HepG2 (cell line): ENCODE data around the gene TNP1. TPM values are rescaled to one million over a fixed set of nuclear protein-coding genes. Genes with fewer than 3 reads are reported as not detected.

Experiments
- ATAC-seq: fragments of 200-7000 bp; cut with Tn5 transposase; 3 replicates; pipeline ENCODE4 v1.9.1; 2020; ENCODE audit warnings: mild to moderate bottlenecking, moderate library complexity
- BruUV-seq: library from RNA; stranded (reverse); fragments of 400-500 nt; replicated peaks from 2 replicates; lab custom pipeline; 2021; lab: Mats Ljungman, UMichigan
- CTCF ChIA-PET: fragments of 300-600 bp; formaldehyde crosslinking; extraction: SDS; loops from one replicate; lab custom pipeline; 2021; ENCODE audit warnings: low total read pairs, inconsistent platforms, low intra/inter-chr PET ratio; lab: Yijun Ruan, JAX
- POLR2A ChIA-PET: fragments of 350-600 bp; sonication (Branson Sonifier 250); formaldehyde crosslinking; loops from one replicate; lab custom pipeline; 2020; ENCODE audit warnings: antibody characterized with exemption, inconsistent platforms; lab: Yijun Ruan, JAX
- DNase-seq: peaks from one replicate; pipeline ENCODE4 v3.0.0-alpha.2; 2015; ENCODE audit warnings: low spot score
- FAIRE-seq: peaks from 3 replicates; lab custom pipeline; 2011; peaks lifted over from hg19 to GRCh38; lab: Jason Lieb, UNC
- H2AFZ ChIP-seq: one replicate; pipeline ENCODE4 v1.6.1; 2011; ENCODE audit warnings: low read length, inconsistent platforms
- H3K27ac ChIP-seq: fragments of 300-600 bp; 3 replicates; pipeline ENCODE4 v1.8.0; 2011; ENCODE audit warnings: mixed run types, mild to moderate bottlenecking, mixed read lengths, low read length, inconsistent platforms; ENCODE audit not compliant: insufficient read depth; ENCODE audit errors: extremely low read length
- H3K27me3 ChIP-seq, 2 experiments: fragments of 200-600 bp in 1 of 2; 2 replicates in 1 of 2; 3 replicates in 1 of 2; pipeline versions ENCODE4 v1.6.0 to v1.8.0; 2011; ENCODE audit warnings: low read length in 2 of 2, mild to moderate bottlenecking in 2 of 2, moderate library complexity in 2 of 2, inconsistent platforms in 1 of 2; ENCODE audit not compliant: insufficient read depth in 2 of 2, control insufficient read depth in 1 of 2
- H3K36me3 ChIP-seq, 2 experiments: fragments of 200-600 bp in 1 of 2; replicated peaks in 1 of 2; 2 replicates in 1 of 2; 3 replicates in 1 of 2; pipeline versions ENCODE4 v1.5.1 to v1.8.0; 2011; ENCODE audit warnings: low read length in 2 of 2, inconsistent platforms in 1 of 2; ENCODE audit not compliant: insufficient read depth in 2 of 2, control insufficient read depth in 1 of 2
- H3K4me1 ChIP-seq: 2 replicates; pipeline ENCODE4 v1.5.1; 2012; ENCODE audit warnings: low read length, inconsistent platforms; ENCODE audit not compliant: insufficient read depth
- H3K4me2 ChIP-seq: 2 replicates; pipeline ENCODE4 v1.6.0; 2011; ENCODE audit warnings: low read depth, low read length, inconsistent platforms
- H3K4me3 ChIP-seq, 3 experiments: fragments of 200-600 bp in 1 of 3; sonication (generic), shearing (Covaris generic) in 1 of 3; replicated peaks in 1 of 3; 2 replicates each; pipeline ENCODE4 v1.5.1; 2011 to 2016; ENCODE audit warnings: low read length in 3 of 3, inconsistent platforms in 2 of 3, low read depth in 2 of 3, mild to moderate bottlenecking in 2 of 3, control low read depth in 1 of 3, mixed read lengths in 1 of 3; ENCODE audit not compliant: insufficient read depth in 1 of 3
- H3K79me2 ChIP-seq: one replicate; pipeline ENCODE4 v1.6.1; 2011; ENCODE audit warnings: low read length, inconsistent platforms; ENCODE audit not compliant: insufficient read depth
- H3K9ac ChIP-seq: 2 replicates; pipeline ENCODE4 v1.6.0; 2011; ENCODE audit warnings: mild to moderate bottlenecking, low read depth, low read length, inconsistent platforms; ENCODE audit not compliant: insufficient read depth
- H3K9me3 ChIP-seq: 2 replicates; pipeline ENCODE4 v1.5.1; 2012; ENCODE audit warnings: mild to moderate bottlenecking, low read length
- H4K20me1 ChIP-seq: 2 replicates; pipeline ENCODE4 v1.6.0; 2011; ENCODE audit warnings: inconsistent platforms, mild to moderate bottlenecking, low read length, moderate library complexity; ENCODE audit not compliant: insufficient read depth
- CHD4 ChIP-seq: fragments of 200-600 bp; sonication (generic); IDR thresholded peaks from 2 replicates; pipeline ENCODE4 v1.7.0; 2017; ENCODE audit warnings: mild to moderate bottlenecking, low read length, borderline replicate concordance
- FOXP4 ChIP-seq: sonication (generic); formaldehyde crosslinking; IDR thresholded peaks from 2 replicates; pipeline ENCODE4 v1.4.0; 2020; ENCODE audit warnings: missing genetic modification reagents
- HNF4A ChIP-seq: sonication (generic); formaldehyde crosslinking; IDR thresholded peaks from 2 replicates; pipeline ENCODE4 v1.4.0; 2020; ENCODE audit warnings: missing genetic modification reagents
- IRF2 ChIP-seq: IDR thresholded peaks from 2 replicates; pipeline ENCODE4 v1.6.1; 2018; ENCODE audit warnings: missing genetic modification reagents, missing compliant biosample characterization
- MTA1 ChIP-seq: sonication (generic); formaldehyde crosslinking; IDR thresholded peaks from 2 replicates; pipeline ENCODE4 v1.4.0; 2020; ENCODE audit warnings: missing genetic modification reagents, mild to moderate bottlenecking, borderline replicate concordance
- NONO ChIP-seq, 2 experiments: fragments of 450-650 bp in 1 of 2; sonication (generic) in 1 of 2; formaldehyde crosslinking in 1 of 2; IDR thresholded peaks in 1 of 2; conservative IDR thresholded peaks in 1 of 2; 2 replicates each; pipeline versions ENCODE4 v1.6.1 to v1.8.0; 2017 to 2022; ENCODE audit warnings: mild to moderate bottlenecking in 1 of 2, missing genetic modification reagents in 1 of 2, moderate library complexity in 1 of 2
- PTBP1 ChIP-seq: fragments of 200-400 bp; formaldehyde crosslinking; IDR thresholded peaks from 2 replicates; pipeline ENCODE4 v1.6.1; 2018; ENCODE audit warnings: low read length, low read depth; ENCODE audit not compliant: poor library complexity, severe bottlenecking
- TRAFD1 ChIP-seq: sonication (generic); formaldehyde crosslinking; IDR thresholded peaks from 2 replicates; pipeline ENCODE4 v1.5.1; 2020; ENCODE audit warnings: missing genetic modification reagents, mild to moderate bottlenecking, borderline replicate concordance
- WIZ ChIP-seq: sonication (generic); formaldehyde crosslinking; IDR thresholded peaks from 2 replicates; pipeline ENCODE4 v1.5.1; 2020; ENCODE audit warnings: mild to moderate bottlenecking, missing genetic modification reagents
- ZC3H4 ChIP-seq: sonication (generic); formaldehyde crosslinking; IDR thresholded peaks from 2 replicates; pipeline ENCODE4 v1.4.0; 2020; ENCODE audit warnings: missing genetic modification reagents, borderline replicate concordance
- ZNF160 ChIP-seq: sonication (generic); formaldehyde crosslinking; IDR thresholded peaks from 2 replicates; pipeline ENCODE4 v1.8.0; 2022; ENCODE audit warnings: mild to moderate bottlenecking, inconsistent platforms, missing genetic modification reagents
- ZNF235 ChIP-seq: sonication (generic); formaldehyde crosslinking; IDR thresholded peaks from 2 replicates; pipeline ENCODE4 v1.8.1; 2023; ENCODE audit warnings: mild to moderate bottlenecking, missing genetic modification reagents, borderline replicate concordance
- ZNF253 ChIP-seq: sonication (generic); formaldehyde crosslinking; IDR thresholded peaks from 2 replicates; pipeline ENCODE4 v1.8.0; 2022; ENCODE audit warnings: mild to moderate bottlenecking, missing genetic modification reagents, borderline replicate concordance
- ZNF44 ChIP-seq: sonication (generic); formaldehyde crosslinking; IDR thresholded peaks from 2 replicates; pipeline ENCODE4 v1.5.1; 2020; ENCODE audit warnings: mild to moderate bottlenecking, missing genetic modification reagents
- ZNF564 ChIP-seq: sonication (generic); formaldehyde crosslinking; IDR thresholded peaks from 2 replicates; pipeline ENCODE4 v1.8.1; 2023; ENCODE audit warnings: mild to moderate bottlenecking, missing genetic modification reagents
- ZNF577 ChIP-seq: sonication (generic); formaldehyde crosslinking; IDR thresholded peaks from 2 replicates; pipeline ENCODE4 v1.4.0; 2020; ENCODE audit warnings: mild to moderate bottlenecking, low read depth, missing genetic modification reagents, borderline replicate concordance
- ZNF660 ChIP-seq: sonication (generic); formaldehyde crosslinking; IDR thresholded peaks from 2 replicates; pipeline ENCODE4 v1.5.1; 2020; ENCODE audit warnings: mild to moderate bottlenecking, low read depth, missing genetic modification reagents, borderline replicate concordance
- ZNF737 ChIP-seq: sonication (generic); formaldehyde crosslinking; IDR thresholded peaks from 2 replicates; pipeline ENCODE4 v1.5.0; 2020; ENCODE audit warnings: missing genetic modification reagents, mild to moderate bottlenecking, borderline replicate concordance
- ZNF790 ChIP-seq: sonication (generic); formaldehyde crosslinking; IDR thresholded peaks from 2 replicates; pipeline ENCODE4 v1.8.0; 2022; ENCODE audit warnings: missing genetic modification reagents, mild to moderate bottlenecking, borderline replicate concordance
- WGBS: methylation state at CpG from one replicate; pipeline ENCODE4 v1.1.6; 2017; ENCODE audit warnings: low lambda C conversion rate; 5-methylcytosine and 5-hydroxymethylcytosine counted together
- in situ Hi-C: cut with HindIII; loops from 2 replicates; pipeline ENCODE4 v1.10.0; 2017; ENCODE audit warnings: low pct_unique_long_range_greater_than_20kb; ENCODE audit not compliant: extremely low pct_ligation_motif_present
- intact Hi-C: fragments of 100-400 bp; cut with micrococcal nuclease; formaldehyde crosslinking; loops from one replicate; pipeline ENCODE4 v1.10.0; 2022; ENCODE audit not compliant: unreplicated experiment
- polyA plus RNA-seq, 8 experiments: library from polyadenylated mRNA; depleted of rRNA in 3 of 8; stranded (reverse) in 7 of 8; unstranded in 1 of 8; fragments of >200 nt; fragmentation: Illumina TruSeq in 4 of 8; extraction: Trizol in 4 of 8; gene quantifications; 2 replicates each; pipeline versions ENCODE4 v1.2.1 to v1.2.3, GENCODE V29; 2011 to 2016; ENCODE audit warnings: low read depth in 4 of 8, missing spikeins in 1 of 8, mixed read lengths in 1 of 8; ENCODE audit not compliant: insufficient read depth in 1 of 8
- total RNA-seq, 5 experiments: library from RNA; depleted of rRNA; stranded (reverse); fragments of >200 nt; fragmentation: Illumina TruSeq; extraction: Trizol; gene quantifications; 2 replicates each; pipeline ENCODE4 v1.2.3, GENCODE V29; 2016; ENCODE audit warnings: low read depth in 1 of 5
- TF ChIP-seq, protein P1 (sequence below): sonication (generic); formaldehyde crosslinking; IDR thresholded peaks from 2 replicates; pipeline ENCODE4 v1.8.1; 2023; ENCODE audit warnings: missing genetic modification reagents, inconsistent platforms, borderline replicate concordance

Gene TNP1
- total and polyA plus RNA-seq, 2 of the 13 experiments (the other 11 are each of a cell fraction or from before 2014, with no cell fraction given), result not detected

GRCh38 chr2:216885117-216885553 lies 25.3 kb upstream of the TNP1 start:
- no peak overlapping the region for H3K27ac ChIP-seq
- no peak overlapping the region for H2AFZ ChIP-seq
- H4K20me1 ChIP-seq, result no peaks in the 10 kb centered on the region
- H3K27me3 ChIP-seq, result peaks cover 0 to 25% of the 10 kb centered on the region in 2 experiments; a peak in 3 of 5 replicates
- FAIRE-seq, result no peak
- H3K4me2 ChIP-seq, result no peak overlapping the region
- POLR2A ChIA-PET, result no interaction called here
- H3K4me1 ChIP-seq, result peaks cover 7% of the 10 kb centered on the region; the same call in 1 of the 2 replicates
- no peak for TF ChIP-seq NONO (IDR thresholded peaks at IDR 0.05)
- TF ChIP-seq NONO (CRISPR knock-in tag; conservative IDR thresholded peaks at IDR 0.05), result no peak
- no peak for TF ChIP-seq MTA1 (CRISPR knock-in tag)
- no peak for TF ChIP-seq IRF2
- TF ChIP-seq ZNF253, result no peak
- no peak for TF ChIP-seq CHD4
- no peak for TF ChIP-seq WIZ (CRISPR knock-in tag)
- no peak for TF ChIP-seq ZNF737 (CRISPR knock-in tag)
- no peak for TF ChIP-seq ZNF577 (CRISPR knock-in tag)
- TF ChIP-seq FOXP4, result no peak
- no peak for TF ChIP-seq HNF4A (CRISPR knock-in tag)
- no peak for TF ChIP-seq ZNF44 (CRISPR knock-in tag)
- TF ChIP-seq, protein P1, sequence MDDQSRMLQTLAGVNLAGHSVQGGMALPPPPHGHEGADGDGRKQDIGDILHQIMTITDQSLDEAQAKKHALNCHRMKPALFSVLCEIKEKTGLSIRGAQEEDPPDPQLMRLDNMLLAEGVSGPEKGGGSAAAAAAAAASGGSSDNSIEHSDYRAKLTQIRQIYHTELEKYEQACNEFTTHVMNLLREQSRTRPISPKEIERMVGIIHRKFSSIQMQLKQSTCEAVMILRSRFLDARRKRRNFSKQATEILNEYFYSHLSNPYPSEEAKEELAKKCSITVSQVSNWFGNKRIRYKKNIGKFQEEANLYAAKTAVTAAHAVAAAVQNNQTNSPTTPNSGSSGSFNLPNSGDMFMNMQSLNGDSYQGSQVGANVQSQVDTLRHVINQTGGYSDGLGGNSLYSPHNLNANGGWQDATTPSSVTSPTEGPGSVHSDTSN (CRISPR knock-in tag), result no peak
- TF ChIP-seq ZC3H4 (CRISPR knock-in tag), result no peak
- no peak for TF ChIP-seq ZNF160 (CRISPR knock-in tag)
- TF ChIP-seq PTBP1, result no peak
- no peak for TF ChIP-seq ZNF660 (CRISPR knock-in tag)
- no peak for TF ChIP-seq ZNF790 (CRISPR knock-in tag)
- no peak for TF ChIP-seq ZNF235
- no peak for TF ChIP-seq ZNF564 (CRISPR knock-in tag)
- no peak for TF ChIP-seq TRAFD1
- TF ChIP-seq, all 625 proteins: peak for 0
- Histone ChIP-seq H3K79me2 (no peaks in the 10 kb centered on the region), H3K4me3 (no peak overlapping the region), H3K9me3 (no peaks in the 10 kb centered on the region), H3K36me3 (no peaks in the 10 kb centered on the region), H3K9ac (no peak overlapping the region)
- CTCF ChIA-PET, result no interaction called here
- ATAC-seq, result no peak
- 70% methylated on average over 8 of the region's 32 CpGs for WGBS
- DNase-seq, result no peak
- intact Hi-C loops (no loop called here), in situ Hi-C loops (no loop called here)
- no TSS peak for BruUV-seq
